HG02852 (cell line): Measurements from ENCODE around the gene EDN1.
"Not testable (repeated sequence)": the region's sequence is repeated elsewhere in the genome, so short reads cannot be mapped to it uniquely, and the experiment has no call there.

Experiments used
- ATAC-seq: cut with Tn5 transposase; IDR thresholded peaks from one replicate; pipeline ENCODE4 v1.9.1; 2021; ENCODE audit warnings: mild to moderate bottlenecking, moderate library complexity; ENCODE audit not compliant: unreplicated experiment

Gene EDN1

DNA sequence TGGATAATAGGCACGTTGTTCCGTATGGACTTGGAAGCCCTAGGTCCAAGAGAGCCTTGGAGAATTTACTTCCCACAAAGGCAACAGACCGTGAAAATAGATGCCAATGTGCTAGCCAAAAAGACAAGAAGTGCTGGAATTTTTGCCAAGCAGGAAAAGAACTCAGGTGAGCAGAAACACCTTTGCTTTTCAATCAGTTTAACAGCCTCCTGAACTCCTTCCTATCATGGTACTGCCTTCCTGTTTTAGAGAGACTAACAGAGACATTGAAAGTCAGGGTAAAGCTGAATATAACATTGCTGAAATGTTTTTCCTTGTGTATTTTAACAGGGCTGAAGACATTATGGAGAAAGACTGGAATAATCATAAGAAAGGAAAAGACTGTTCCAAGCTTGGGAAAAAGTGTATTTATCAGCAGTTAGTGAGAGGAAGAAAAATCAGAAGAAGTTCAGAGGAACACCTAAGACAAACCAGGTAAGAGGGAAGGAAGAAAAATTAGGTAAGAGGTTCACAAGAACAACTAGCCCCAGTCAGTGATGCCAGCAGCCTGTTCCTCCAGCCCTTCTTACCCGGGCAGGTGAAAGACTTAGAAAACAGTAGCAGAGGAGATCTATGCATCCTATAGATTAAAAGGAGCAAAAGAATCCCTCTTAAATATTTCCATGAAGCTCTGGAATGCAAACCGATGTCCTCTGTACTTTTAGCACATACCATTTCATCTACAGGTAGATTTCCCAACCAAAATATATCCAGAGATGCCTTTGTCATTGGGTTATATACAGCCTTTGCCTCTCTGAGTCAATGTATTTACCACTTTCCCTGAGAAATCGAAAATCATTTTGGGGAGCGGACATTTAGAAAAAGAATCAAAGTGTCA lies 4.0 kb downstream of the EDN1 start:
- no peak for ATAC-seq

GRCh38 chr6:12294851-12295536 lies 4.8 kb downstream of the EDN1 start:
- no peak for ATAC-seq

DNA sequence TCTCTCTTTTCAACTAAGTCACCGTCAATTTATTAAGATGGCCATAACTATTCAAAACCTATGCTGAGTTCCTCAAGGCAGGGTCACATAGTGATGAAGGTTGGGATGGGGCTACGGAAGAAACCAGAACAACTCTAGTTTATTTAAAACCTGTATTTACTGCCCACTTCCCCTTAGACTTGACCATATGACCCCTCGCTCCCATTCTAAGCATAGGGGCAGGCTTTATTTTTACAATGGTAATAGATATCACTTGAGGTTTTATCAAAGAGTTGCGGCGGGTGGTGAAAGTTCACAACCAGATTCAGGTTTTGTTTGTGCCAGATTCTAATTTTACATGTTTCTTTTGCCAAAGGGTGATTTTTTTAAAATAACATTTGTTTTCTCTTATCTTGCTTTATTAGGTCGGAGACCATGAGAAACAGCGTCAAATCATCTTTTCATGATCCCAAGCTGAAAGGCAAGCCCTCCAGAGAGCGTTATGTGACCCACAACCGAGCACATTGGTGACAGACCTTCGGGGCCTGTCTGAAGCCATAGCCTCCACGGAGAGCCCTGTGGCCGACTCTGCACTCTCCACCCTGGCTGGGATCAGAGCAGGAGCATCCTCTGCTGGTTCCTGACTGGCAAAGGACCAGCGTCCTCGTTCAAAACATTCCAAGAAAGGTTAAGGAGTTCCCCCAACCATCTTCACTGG lies 5.5 kb downstream of the EDN1 start:
- no peak for ATAC-seq

DNA sequence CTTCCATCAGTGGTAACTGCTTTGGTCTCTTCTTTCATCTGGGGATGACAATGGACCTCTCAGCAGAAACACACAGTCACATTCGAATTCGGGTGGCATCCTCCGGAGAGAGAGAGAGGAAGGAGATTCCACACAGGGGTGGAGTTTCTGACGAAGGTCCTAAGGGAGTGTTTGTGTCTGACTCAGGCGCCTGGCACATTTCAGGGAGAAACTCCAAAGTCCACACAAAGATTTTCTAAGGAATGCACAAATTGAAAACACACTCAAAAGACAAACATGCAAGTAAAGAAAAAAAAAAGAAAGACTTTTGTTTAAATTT lies 6.1 kb downstream of the EDN1 start:
- no peak for ATAC-seq

DNA sequence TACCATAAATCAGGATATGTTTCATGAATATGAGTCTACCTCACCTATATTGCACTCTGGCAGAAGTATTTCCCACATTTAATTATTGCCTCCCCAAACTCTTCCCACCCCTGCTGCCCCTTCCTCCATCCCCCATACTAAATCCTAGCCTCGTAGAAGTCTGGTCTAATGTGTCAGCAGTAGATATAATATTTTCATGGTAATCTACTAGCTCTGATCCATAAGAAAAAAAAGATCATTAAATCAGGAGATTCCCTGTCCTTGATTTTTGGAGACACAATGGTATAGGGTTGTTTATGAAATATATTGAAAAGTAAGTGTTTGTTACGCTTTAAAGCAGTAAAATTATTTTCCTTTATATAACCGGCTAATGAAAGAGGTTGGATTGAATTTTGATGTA lies 6.4 kb downstream of the EDN1 start:
- no peak for ATAC-seq

- ATAC-seq: no peak
Measured at GRCh38 chr6:12297363-12298016, 7.3 kb downstream of the EDN1 start.

DNA sequence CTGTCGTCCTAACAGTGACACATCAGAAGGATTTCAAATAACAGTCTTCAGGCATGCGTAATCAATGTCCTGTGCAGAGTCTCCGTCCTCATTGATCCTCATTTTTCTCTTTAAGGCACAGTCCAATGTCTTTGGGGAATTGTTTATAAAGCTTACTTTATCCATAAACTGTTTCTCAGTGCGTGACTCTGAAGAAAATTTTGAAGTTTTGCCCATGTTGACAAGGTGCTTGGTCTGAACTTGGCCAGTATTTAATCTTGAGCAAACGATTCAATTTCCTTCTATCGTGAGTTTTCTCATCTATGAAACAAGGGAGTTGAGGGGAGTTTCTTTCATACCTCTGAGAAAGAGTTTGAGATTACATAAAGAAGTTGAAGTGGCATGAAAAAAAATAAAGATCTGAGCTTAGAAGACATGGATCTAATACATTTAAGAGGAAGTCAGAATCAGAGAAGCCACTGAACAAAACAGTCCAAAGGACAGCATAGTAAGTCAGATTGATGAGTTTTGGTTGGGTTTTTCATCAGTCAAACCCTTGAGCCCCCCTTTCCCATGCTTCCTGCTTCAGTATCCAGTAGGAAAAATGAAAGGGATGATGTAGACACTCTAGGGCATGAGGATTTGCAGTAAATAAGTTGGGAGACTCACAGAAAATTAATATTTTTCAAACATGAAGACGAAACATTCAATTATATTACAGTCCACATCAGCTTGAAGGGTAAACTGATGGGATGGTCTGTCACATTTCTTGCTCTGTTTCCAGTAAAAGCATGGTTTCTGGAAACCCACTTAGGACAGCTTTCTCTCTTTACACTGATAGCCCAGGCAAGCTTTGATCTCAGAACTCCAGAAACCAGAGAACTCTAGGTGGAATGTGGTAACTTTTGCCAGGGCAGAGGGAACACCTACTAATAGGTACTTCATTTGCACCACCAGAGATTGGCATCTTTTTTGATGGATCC lies 8.1 kb downstream of the EDN1 start:
- no peak for ATAC-seq

DNA sequence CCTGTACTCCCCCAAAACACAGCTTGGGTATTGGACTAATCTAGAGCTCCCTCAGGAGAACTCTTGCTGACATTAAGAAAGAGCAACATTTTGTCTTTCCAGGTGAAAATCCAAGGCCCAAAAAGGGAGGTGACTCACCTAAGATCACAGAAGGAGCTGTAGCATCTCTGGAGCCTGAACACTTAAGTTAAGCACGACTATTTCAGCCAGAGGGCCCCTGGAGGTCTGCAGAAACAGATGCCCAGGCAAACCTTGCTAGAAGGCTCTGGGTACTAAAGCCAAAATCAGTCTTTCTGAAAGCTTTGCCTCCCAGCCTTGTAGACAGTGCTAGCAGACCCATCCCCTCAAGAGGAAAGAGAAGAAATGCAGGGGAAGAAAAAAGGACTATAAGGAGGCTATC lies 8.8 kb downstream of the EDN1 start:
- no peak for ATAC-seq

GRCh38 chr6:12301018-12301417 lies 10.9 kb downstream of the EDN1 start:
- no peak for ATAC-seq

GRCh38 chr6:12304487-12304886 lies 14.3 kb downstream of the EDN1 start:
- ATAC-seq: no peak

DNA sequence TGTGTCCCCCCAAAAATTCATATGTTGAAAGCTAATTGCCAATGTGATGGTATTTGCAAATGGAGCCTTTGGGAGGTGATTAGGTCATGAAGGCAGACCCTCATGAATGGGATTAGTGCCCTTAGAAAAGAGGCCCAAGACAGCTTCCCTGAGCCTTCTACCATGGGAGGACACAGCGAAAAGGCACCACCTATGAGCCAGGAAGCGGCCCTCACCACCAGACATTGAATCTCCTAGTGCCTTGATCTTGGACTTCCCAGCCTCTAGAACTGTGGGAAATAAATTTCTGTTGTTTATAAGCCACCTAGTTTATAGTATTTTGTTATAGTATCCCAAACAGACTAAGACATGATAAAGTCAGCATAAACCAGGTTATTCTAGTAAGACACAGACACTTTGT lies 18.9 kb downstream of the EDN1 start:
- no peak for ATAC-seq

DNA sequence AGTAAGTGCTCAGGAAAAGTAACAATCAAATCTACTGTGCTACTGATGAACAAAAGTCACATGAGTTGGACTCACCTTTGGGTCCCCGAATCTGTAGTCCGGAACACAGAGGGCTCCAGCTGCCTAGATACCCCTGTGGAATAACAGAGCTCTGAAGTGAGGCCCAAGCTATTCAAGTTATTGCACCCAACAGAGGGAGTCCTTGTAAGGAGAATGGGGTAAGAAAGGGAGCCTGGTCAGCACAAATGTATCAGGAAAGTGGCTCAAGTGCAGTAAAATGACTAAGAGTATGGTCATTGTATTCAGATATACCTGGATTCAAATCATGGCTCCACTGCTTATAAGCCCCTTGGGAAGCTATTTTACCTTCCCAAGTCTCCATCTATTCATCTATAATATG lies 20.9 kb downstream of the EDN1 start:
- no peak for ATAC-seq

GRCh38 chr6:12312736-12313135 lies 22.6 kb downstream of the EDN1 start:
- ATAC-seq: no peak

GRCh38 chr6:12313306-12313991 lies 23.3 kb downstream of the EDN1 start:
- no peak for ATAC-seq

GRCh38 chr6:12313992-12314589 lies 23.9 kb downstream of the EDN1 start:
- ATAC-seq: no peak

DNA sequence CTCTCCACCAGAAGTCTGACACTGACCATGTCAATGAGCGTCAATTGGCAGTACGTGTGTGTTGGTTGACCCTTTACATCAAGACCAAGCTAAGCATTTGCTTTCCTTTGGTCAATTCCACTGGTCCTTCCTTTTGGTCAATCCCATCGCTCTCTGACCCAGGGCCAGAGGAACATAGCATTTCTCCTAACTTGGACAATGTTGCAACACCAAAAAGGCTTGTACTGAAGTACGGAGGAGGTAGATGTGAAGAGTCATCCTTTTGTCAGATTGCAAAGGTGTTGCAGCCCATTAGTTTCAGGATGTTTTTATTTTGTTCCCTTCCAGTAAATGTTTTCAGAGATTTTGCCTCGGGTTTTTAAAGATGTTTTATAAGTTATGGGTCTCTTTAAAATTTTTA lies 24.6 kb downstream of the EDN1 start:
- no peak for ATAC-seq

DNA sequence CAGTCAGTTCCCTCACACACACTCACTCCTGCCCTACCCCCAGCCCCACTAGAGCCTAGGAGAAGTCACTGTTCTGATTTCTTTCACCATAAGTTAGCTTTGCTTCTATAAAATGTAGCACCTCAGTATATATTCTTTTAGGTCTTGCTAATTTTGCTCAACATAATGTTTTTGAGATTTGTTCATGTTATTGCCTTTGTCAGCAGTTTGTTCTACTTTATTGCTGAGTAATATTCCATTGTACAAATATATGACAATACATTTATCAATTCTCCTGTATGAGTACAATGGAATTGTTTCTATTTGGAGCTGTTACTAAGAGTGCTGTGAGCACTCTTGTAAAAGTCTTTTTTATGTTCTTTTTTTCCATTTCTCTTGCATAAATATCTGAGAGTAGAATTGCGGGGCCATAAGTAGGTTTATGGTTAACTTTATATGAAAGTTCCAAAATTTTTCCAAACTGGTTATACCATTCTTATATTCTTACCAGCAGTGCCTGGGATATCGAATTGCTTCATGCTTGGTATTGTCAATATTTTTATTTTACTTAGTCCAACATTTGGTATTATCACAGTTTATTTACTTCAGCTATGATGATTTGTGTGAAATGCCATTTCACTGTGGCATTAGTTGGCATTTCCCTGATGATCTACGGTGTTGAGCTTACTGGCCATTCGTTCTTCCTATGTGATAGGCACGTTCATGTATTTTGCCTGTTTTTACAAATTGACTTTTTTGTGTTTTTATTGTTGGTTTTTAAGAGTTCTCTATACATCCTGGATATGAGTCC lies 25.3 kb downstream of the EDN1 start:
- ATAC-seq: no peak

DNA sequence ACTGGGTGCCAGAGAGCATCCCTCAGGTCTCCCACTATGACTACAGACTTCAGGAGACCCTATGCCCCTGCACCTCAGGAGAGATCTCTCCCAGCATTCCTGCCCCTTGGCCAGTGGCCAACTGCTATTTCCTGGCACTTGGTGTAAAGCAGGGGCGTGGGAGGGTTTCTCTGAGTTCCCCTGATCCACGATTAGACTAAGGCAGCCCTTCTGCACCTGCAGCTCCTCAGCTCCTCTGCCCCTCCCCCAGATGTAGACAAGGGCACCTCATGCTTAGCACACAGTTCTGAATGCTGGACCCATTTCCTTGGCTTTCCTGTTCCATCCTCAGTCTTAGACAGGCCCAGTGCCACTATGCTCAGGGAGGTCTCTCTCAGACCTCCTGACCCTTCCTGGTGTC lies 28.6 kb downstream of the EDN1 start:
- ATAC-seq: no peak

GRCh38 chr6:12320074-12320473 lies 29.9 kb downstream of the EDN1 start:
- not testable (repeated sequence) for ATAC-seq
